CD4-positive, alpha-beta T cell (primary cell): ENCODE results near the gene NOP56. TPM values are rescaled to one million over a fixed set of nuclear protein-coding genes. Genes with fewer than 3 reads are reported as not detected.

ENCODE experiments used
- ATAC-seq: fragments of 200-7000 bp; cut with Tn5 transposase; one replicate; pipeline ENCODE4 v1.10.0; 2022; ENCODE audit warnings: mild to moderate bottlenecking; ENCODE audit not compliant: poor library complexity
- CTCF ChIA-PET: fragments of 350-600 bp; sonication (Branson Sonifier 250); formaldehyde crosslinking; loops from one replicate; lab custom pipeline; 2021; ENCODE audit warnings: antibody characterized with exemption, inconsistent platforms; lab: Charles Lee
- POLR2A ChIA-PET: fragments of 350-600 bp; sonication (Branson Sonifier 250); formaldehyde crosslinking; loops from one replicate; lab custom pipeline; 2021; ENCODE audit warnings: antibody characterized with exemption, inconsistent platforms; lab: Charles Lee
- DNase-seq, 14 experiments: peaks; one replicate each; pipeline ENCODE4 v3.0.0-alpha.2; 2013 to 2020; ENCODE audit warnings: mixed read lengths in 2 of 14
- H3K27ac ChIP-seq, 2 donors: one replicate each; pipeline versions ENCODE4 v1.5.1 to v1.7.0; 2013; ENCODE audit warnings: low read length in 2 of 2, low read depth in 1 of 2, mild to moderate bottlenecking in 1 of 2
- H3K27me3 ChIP-seq, 2 experiments: 1 replicate in 1 of 2; 2 replicates in 1 of 2; pipeline versions ENCODE4 v1.6.1 to v1.7.0; 2013; ENCODE audit warnings: low read length in 2 of 2, control low read depth in 1 of 2, mild to moderate bottlenecking in 1 of 2, moderate library complexity in 1 of 2; ENCODE audit not compliant: insufficient read depth in 2 of 2, control insufficient read depth in 1 of 2
- H3K36me3 ChIP-seq: one replicate; pipeline ENCODE4 v1.6.1; 2013; ENCODE audit warnings: low read length, control low read depth; ENCODE audit not compliant: insufficient read depth
- H3K4me1 ChIP-seq: one replicate; pipeline ENCODE4 v1.6.1; 2013; ENCODE audit warnings: low read length, control low read depth; ENCODE audit not compliant: insufficient read depth
- H3K4me3 ChIP-seq: one replicate; pipeline ENCODE4 v1.5.1; 2013; ENCODE audit warnings: mild to moderate bottlenecking, low read length, moderate library complexity
- H3K9me3 ChIP-seq, 2 experiments: 1 replicate in 1 of 2; 2 replicates in 1 of 2; pipeline versions ENCODE4 v1.6.1 to v1.7.0; 2013; ENCODE audit warnings: low read length in 2 of 2, mild to moderate bottlenecking in 2 of 2, control low read depth in 1 of 2, moderate library complexity in 1 of 2; ENCODE audit not compliant: control insufficient read depth in 1 of 2, insufficient read depth in 1 of 2
- H3K27ac Mint-ChIP-seq: one replicate; pipeline ENCODE4 v1.8.0; 2020; ENCODE audit warnings: mixed read lengths
- H3K27me3 Mint-ChIP-seq: one replicate; pipeline ENCODE4 v1.8.0; 2021; ENCODE audit warnings: mixed read lengths
- H3K36me3 Mint-ChIP-seq: one replicate; pipeline ENCODE4 v1.8.0; 2021; ENCODE audit warnings: low read depth, mixed read lengths
- H3K4me1 Mint-ChIP-seq: one replicate; pipeline ENCODE4 v1.8.0; 2021; ENCODE audit warnings: low read depth, mixed read lengths
- H3K4me3 Mint-ChIP-seq: one replicate; pipeline ENCODE4 v1.8.0; 2020; ENCODE audit warnings: mild to moderate bottlenecking, mixed read lengths
- H3K9me3 Mint-ChIP-seq: one replicate; pipeline ENCODE4 v1.8.0; 2020; ENCODE audit warnings: mixed read lengths
- CTCF ChIP-seq: fragments of 200-600 bp; IDR thresholded peaks from one replicate; pipeline ENCODE4 v1.8.0; 2022; ENCODE audit warnings: antibody characterized with exemption, mild to moderate bottlenecking
- intact Hi-C, 2 experiments: fragments of 100-400 bp; cut with DNase I in 1 of 2; cut with micrococcal nuclease in 1 of 2; formaldehyde crosslinking; loops; one replicate each; pipeline versions ENCODE4 v1.15.1 to v1.9.0; 2023 to 2025; cut with DNase I, micrococcal nuclease
- total RNA-seq, 174 experiments: library from RNA in 2 of 174; stranded (reverse) in 2 of 174; gene quantifications; one replicate each; pipeline ENCODE4 v1.2.3 and lab custom pipeline; 2021 to 2026

The NOP56 gene
- total RNA-seq, 2 experiments from 2014 or later, result 261 to 262 TPM

- Mint-ChIP-seq H3K27ac (no peak overlapping the region), H3K4me3 (no peak overlapping the region), H3K4me1 (no peaks in the 10 kb centered on the region), H3K27me3 (peaks cover 49% of the 10 kb centered on the region), H3K9me3 (peaks cover 6% of the 10 kb centered on the region), H3K36me3 (no peaks in the 10 kb centered on the region)
- Histone ChIP-seq H3K36me3 (no peaks in the 10 kb centered on the region), H3K27ac (no peak overlapping the region), H3K9me3 (peaks cover 9 to 13% of the 10 kb centered on the region in 2 experiments), H3K4me3 (no peak overlapping the region), H3K4me1 (no peaks in the 10 kb centered on the region), H3K27me3 (peaks cover 11 to 14% of the 10 kb centered on the region in 2 experiments)
- intact Hi-C loops, result no loop called here
- TF ChIP-seq CTCF, result no peak
- DNase-seq, result no peak
- ChIA-PET POLR2A (no interaction called here), CTCF (no interaction called here)
- no peak for ATAC-seq
Measured at GRCh38 chr20:2610326-2610725, 42.1 kb upstream of the NOP56 start.

DNA sequence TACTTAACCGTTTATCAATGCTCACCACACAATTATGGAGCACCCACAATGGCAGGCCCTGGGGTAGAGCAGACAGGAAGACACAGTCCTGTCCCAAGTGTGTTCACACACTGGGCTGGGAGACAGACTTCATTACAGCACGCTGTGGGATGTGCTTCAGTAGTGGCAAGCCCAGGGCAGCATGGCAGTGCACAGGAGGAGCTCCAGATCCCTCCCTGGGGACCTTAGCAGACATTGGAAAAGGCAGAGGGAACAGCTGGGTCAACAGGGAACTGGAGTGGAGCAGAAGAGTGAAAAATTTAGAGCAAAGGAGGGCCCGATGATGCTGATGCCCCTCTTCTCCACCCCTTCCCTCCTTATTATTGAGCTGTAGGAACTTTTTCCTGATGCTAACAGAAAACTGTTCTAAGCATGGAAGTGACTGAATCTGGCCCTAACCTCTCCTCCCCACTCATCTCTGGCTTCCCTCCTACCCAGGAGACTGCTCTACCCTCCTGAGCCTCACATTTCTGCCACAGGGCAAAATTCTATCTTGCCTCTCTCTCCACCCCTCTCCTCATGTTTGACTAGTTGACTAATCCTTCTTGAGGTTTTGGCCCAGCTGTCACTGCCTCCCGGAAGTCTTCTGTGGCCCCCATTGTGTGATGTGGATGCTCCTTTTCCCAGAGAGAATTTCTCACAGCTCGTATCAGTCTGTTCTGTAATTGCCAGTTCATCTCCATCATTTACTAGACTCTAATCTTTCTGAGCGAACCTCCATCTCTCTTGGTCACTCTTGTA is 41.3 kb upstream of the NOP56 start:
- POLR2A ChIA-PET, result no interaction called here
- no peak for TF ChIP-seq CTCF
- intact Hi-C loops, result no loop called here

GRCh38 chr20:2612073-2612472 is 40.4 kb upstream of the NOP56 start:
- H3K27ac ChIP-seq, result no peak overlapping the region
- H3K4me3 Mint-ChIP-seq, result no peak overlapping the region
- H3K27me3 Mint-ChIP-seq, result peaks cover 58% of the 10 kb centered on the region
- peaks cover 4 to 6% of the 10 kb centered on the region in 2 experiments for H3K9me3 ChIP-seq
- ChIA-PET CTCF (no interaction called here), POLR2A (no interaction called here)
- H3K9me3 Mint-ChIP-seq, result peaks cover 6% of the 10 kb centered on the region
- H3K4me1 ChIP-seq, result no peaks in the 10 kb centered on the region
- H3K4me1 Mint-ChIP-seq, result no peaks in the 10 kb centered on the region
- H3K27ac Mint-ChIP-seq, result no peak overlapping the region
- peaks cover 11 to 20% of the 10 kb centered on the region in 2 experiments for H3K27me3 ChIP-seq
- no peak for DNase-seq
- intact Hi-C loops, result no loop called here
- H3K4me3 ChIP-seq, result no peak overlapping the region
- ATAC-seq, result no peak
- H3K36me3 Mint-ChIP-seq, result no peaks in the 10 kb centered on the region
- TF ChIP-seq CTCF, result no peak
- no peaks in the 10 kb centered on the region for H3K36me3 ChIP-seq

More for the DNA sequence above, 41.3 kb upstream of the NOP56 start:
- DNase-seq (no peak), ATAC-seq (no peak)
- Histone ChIP-seq H3K4me3 (no peak overlapping the region), H3K36me3 (no peaks in the 10 kb centered on the region), H3K4me1 (no peaks in the 10 kb centered on the region), H3K27me3 (peaks cover 11 to 14% of the 10 kb centered on the region in 2 experiments), H3K27ac (no peak overlapping the region), H3K9me3 (peaks cover 7 to 9% of the 10 kb centered on the region in 2 experiments)
- Mint-ChIP-seq H3K4me1 (no peaks in the 10 kb centered on the region), H3K27ac (no peak overlapping the region), H3K27me3 (peaks cover 54% of the 10 kb centered on the region), H3K4me3 (no peak overlapping the region), H3K36me3 (no peaks in the 10 kb centered on the region), H3K9me3 (peaks cover 6% of the 10 kb centered on the region)
- CTCF ChIA-PET, result no interaction called here
